ENCODE results near the gene MSLN.

MSLN gene

DNA sequence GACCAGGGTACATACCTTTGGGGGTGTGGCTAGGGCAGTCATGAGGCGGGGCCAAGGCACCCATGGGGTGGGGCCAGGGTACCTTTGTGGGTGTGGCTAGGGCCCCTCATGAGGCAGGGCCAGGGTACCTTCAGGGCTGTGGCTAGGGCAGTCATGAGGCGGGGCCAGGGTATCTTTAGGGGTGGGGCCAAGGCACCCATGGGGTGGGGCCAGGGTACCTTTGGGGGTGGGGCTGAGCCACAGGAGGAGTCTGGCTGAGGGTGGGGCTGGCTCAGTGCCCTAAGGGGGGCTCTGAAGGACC, 36.5 kb downstream of the MSLN start:
- Histone ChIP-seq H3K79me2 (ENCODE audit: insufficient read depth, low read length) (no peaks in the 10 kb centered on the region), H3K9ac (ENCODE audit: low read depth, low read length, poor library complexity, severe bottlenecking) (no peak overlapping the region), H2AFZ (ENCODE audit: low read length) (no peak overlapping the region), H3K4me1 (ENCODE audit: insufficient read depth, low read length, poor library complexity, severe bottlenecking) (no peaks in the 10 kb centered on the region), H4K20me1 (ENCODE audit: insufficient read depth, low read length, poor library complexity, severe bottlenecking) (no peaks in the 10 kb centered on the region), H3K9me3 (ENCODE audit: insufficient read depth, low read depth, low read length) (no peaks in the 10 kb centered on the region), H3K36me3 (ENCODE audit: insufficient read depth, low read length) (no peaks in the 10 kb centered on the region), H3K4me3 (ENCODE audit: low read length, poor library complexity, severe bottlenecking) (no peak overlapping the region), H3F3A (ENCODE audit: low read depth) (no peaks in the 10 kb centered on the region), H3K4me2 (ENCODE audit: low read depth, low read length, poor library complexity, severe bottlenecking) (no peak overlapping the region), H3K27me3 (ENCODE audit: insufficient read depth, low read length, poor library complexity, severe bottlenecking) (no peaks in the 10 kb centered on the region), H3K9me2 (replicated peaks; ENCODE audit: low read depth, low read length) (no peaks in the 10 kb centered on the region)
- TF ChIP-seq, protein P1, sequence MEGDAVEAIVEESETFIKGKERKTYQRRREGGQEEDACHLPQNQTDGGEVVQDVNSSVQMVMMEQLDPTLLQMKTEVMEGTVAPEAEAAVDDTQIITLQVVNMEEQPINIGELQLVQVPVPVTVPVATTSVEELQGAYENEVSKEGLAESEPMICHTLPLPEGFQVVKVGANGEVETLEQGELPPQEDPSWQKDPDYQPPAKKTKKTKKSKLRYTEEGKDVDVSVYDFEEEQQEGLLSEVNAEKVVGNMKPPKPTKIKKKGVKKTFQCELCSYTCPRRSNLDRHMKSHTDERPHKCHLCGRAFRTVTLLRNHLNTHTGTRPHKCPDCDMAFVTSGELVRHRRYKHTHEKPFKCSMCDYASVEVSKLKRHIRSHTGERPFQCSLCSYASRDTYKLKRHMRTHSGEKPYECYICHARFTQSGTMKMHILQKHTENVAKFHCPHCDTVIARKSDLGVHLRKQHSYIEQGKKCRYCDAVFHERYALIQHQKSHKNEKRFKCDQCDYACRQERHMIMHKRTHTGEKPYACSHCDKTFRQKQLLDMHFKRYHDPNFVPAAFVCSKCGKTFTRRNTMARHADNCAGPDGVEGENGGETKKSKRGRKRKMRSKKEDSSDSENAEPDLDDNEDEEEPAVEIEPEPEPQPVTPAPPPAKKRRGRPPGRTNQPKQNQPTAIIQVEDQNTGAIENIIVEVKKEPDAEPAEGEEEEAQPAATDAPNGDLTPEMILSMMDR (conservative IDR thresholded peaks at IDR 0.05; ENCODE audit: low read length): no peak
- no peak for TF ChIP-seq EZH2phosphoT487 (IDR thresholded peaks at IDR 0.05; ENCODE audit: borderline replicate concordance)

- H3K4me1 ChIP-seq (ENCODE audit: insufficient read depth, low read length, poor library complexity, severe bottlenecking): no peaks in the 10 kb centered on the region
- no peaks in the 10 kb centered on the region for H3K9me2 ChIP-seq (replicated peaks; ENCODE audit: low read depth, low read length)
- H3K9me3 ChIP-seq (ENCODE audit: insufficient read depth, low read depth, low read length): no peaks in the 10 kb centered on the region
- H3K4me2 ChIP-seq (ENCODE audit: low read depth, low read length, poor library complexity, severe bottlenecking): no peak overlapping the region
- no peak overlapping the region for H3K4me3 ChIP-seq (ENCODE audit: low read length, poor library complexity, severe bottlenecking)
- H4K20me1 ChIP-seq (ENCODE audit: insufficient read depth, low read length, poor library complexity, severe bottlenecking): no peaks in the 10 kb centered on the region
- H3F3A ChIP-seq (ENCODE audit: low read depth): no peaks in the 10 kb centered on the region
- no peaks in the 10 kb centered on the region for H3K79me2 ChIP-seq (ENCODE audit: insufficient read depth, low read length)
- H3K27me3 ChIP-seq (ENCODE audit: insufficient read depth, low read length, poor library complexity, severe bottlenecking): no peaks in the 10 kb centered on the region
- no peaks in the 10 kb centered on the region for H3K36me3 ChIP-seq (ENCODE audit: insufficient read depth, low read length)
- TF ChIP-seq, protein P1 (conservative IDR thresholded peaks at IDR 0.05; ENCODE audit: low read length): no peak
- no peak for TF ChIP-seq EZH2phosphoT487 (IDR thresholded peaks at IDR 0.05; ENCODE audit: borderline replicate concordance)
- no peak overlapping the region for H2AFZ ChIP-seq (ENCODE audit: low read length)
- no peak overlapping the region for H3K9ac ChIP-seq (ENCODE audit: low read depth, low read length, poor library complexity, severe bottlenecking)
Measured at GRCh38 chr16:797686-798085, 37.2 kb downstream of the MSLN start.

GRCh38 chr16:798666-799065, 38.1 kb downstream of the MSLN start:
- no peaks in the 10 kb centered on the region for H3K27me3 ChIP-seq (ENCODE audit: insufficient read depth, low read length, poor library complexity, severe bottlenecking)
- no peaks in the 10 kb centered on the region for H3K9me3 ChIP-seq (ENCODE audit: insufficient read depth, low read depth, low read length)
- H3K4me3 ChIP-seq (ENCODE audit: low read length, poor library complexity, severe bottlenecking): no peak overlapping the region
- no peaks in the 10 kb centered on the region for H3K36me3 ChIP-seq (ENCODE audit: insufficient read depth, low read length)
- no peaks in the 10 kb centered on the region for H3K9me2 ChIP-seq (replicated peaks; ENCODE audit: low read depth, low read length)
- H4K20me1 ChIP-seq (ENCODE audit: insufficient read depth, low read length, poor library complexity, severe bottlenecking): no peaks in the 10 kb centered on the region
- H3K4me1 ChIP-seq (ENCODE audit: insufficient read depth, low read length, poor library complexity, severe bottlenecking): no peaks in the 10 kb centered on the region
- H2AFZ ChIP-seq (ENCODE audit: low read length): no peak overlapping the region
- no peak for TF ChIP-seq EZH2phosphoT487 (IDR thresholded peaks at IDR 0.05; ENCODE audit: borderline replicate concordance)
- TF ChIP-seq, protein P1 (conservative IDR thresholded peaks at IDR 0.05; ENCODE audit: low read length): no peak
- no peak overlapping the region for H3K4me2 ChIP-seq (ENCODE audit: low read depth, low read length, poor library complexity, severe bottlenecking)
- H3K79me2 ChIP-seq (ENCODE audit: insufficient read depth, low read length): no peaks in the 10 kb centered on the region
- H3K9ac ChIP-seq (ENCODE audit: low read depth, low read length, poor library complexity, severe bottlenecking): no peak overlapping the region
- no peaks in the 10 kb centered on the region for H3F3A ChIP-seq (ENCODE audit: low read depth)

Measured in Loucy (cell line).